DOHH2 (cell line): ENCODE data around the gene BLACAT1.

Experiments used
- H3F3A ChIP-seq: fragments of 200-600 bp; sonication (generic), shearing (Covaris generic); 2 replicates; pipeline ENCODE4 v1.6.0; 2016; ENCODE audit warnings: antibody characterized with exemption, mild to moderate bottlenecking; ENCODE audit not compliant: control insufficient read depth, insufficient read depth
- H3K27ac ChIP-seq: fragments of 200-600 bp; sonication (generic); 2 replicates; pipeline ENCODE4 v1.5.1; 2014; ENCODE audit warnings: low read depth, mild to moderate bottlenecking, low read length, moderate library complexity
- H3K27me3 ChIP-seq: fragments of 200-600 bp; sonication (generic); 2 replicates; pipeline ENCODE4 v1.6.1; 2014; ENCODE audit warnings: mild to moderate bottlenecking, low read length, mixed read lengths; ENCODE audit not compliant: control insufficient read depth
- H3K36me3 ChIP-seq: fragments of 200-600 bp; sonication (generic); 2 replicates; pipeline ENCODE4 v1.6.1; 2014; ENCODE audit warnings: mild to moderate bottlenecking, low read length, moderate library complexity, mixed read lengths; ENCODE audit not compliant: control insufficient read depth
- H3K4me1 ChIP-seq: fragments of 200-600 bp; sonication (generic); 2 replicates; pipeline ENCODE4 v1.6.1; 2014; ENCODE audit warnings: mild to moderate bottlenecking, low read length, mixed read lengths; ENCODE audit not compliant: control insufficient read depth
- H3K4me2 ChIP-seq: fragments of 200-600 bp; sonication (generic); 2 replicates; pipeline ENCODE4 v1.6.0; 2014; ENCODE audit warnings: mild to moderate bottlenecking, low read length, moderate library complexity
- H3K4me3 ChIP-seq: fragments of 200-600 bp; sonication (generic); 2 replicates; pipeline ENCODE4 v1.5.1; 2014; ENCODE audit warnings: mild to moderate bottlenecking, low read length, mixed read lengths
- H3K79me2 ChIP-seq: fragments of 200-600 bp; sonication (generic); 2 replicates; pipeline ENCODE4 v1.6.1; 2014; ENCODE audit warnings: mild to moderate bottlenecking, low read length, mixed read lengths; ENCODE audit not compliant: control insufficient read depth
- H3K9me2 ChIP-seq: fragments of 200-600 bp; sonication (generic); replicated peaks from 2 replicates; pipeline ENCODE4 v1.6.1; 2014; ENCODE audit warnings: mild to moderate bottlenecking, low read length, mixed read lengths; ENCODE audit not compliant: control insufficient read depth
- H3K9me3 ChIP-seq: fragments of 200-600 bp; sonication (generic); 2 replicates; pipeline ENCODE4 v1.6.1; 2014; ENCODE audit warnings: antibody characterized with exemption, low read length, mixed read lengths; ENCODE audit not compliant: control insufficient read depth, insufficient read depth
- H4K20me1 ChIP-seq: fragments of 200-600 bp; sonication (generic); 2 replicates; pipeline ENCODE4 v1.6.0; 2014; ENCODE audit warnings: low read depth, mild to moderate bottlenecking, antibody characterized with exemption, low read length, moderate library complexity; ENCODE audit not compliant: control insufficient read depth, insufficient read depth
- CTCF ChIP-seq: fragments of 200-600 bp; sonication (generic); IDR thresholded peaks from one replicate; pipeline ENCODE4 v1.5.1; 2014; ENCODE audit warnings: antibody characterized with exemption, mild to moderate bottlenecking, low read depth, low read length; ENCODE audit not compliant: poor library complexity, severe bottlenecking
- EZH2phosphoT487 ChIP-seq: fragments of 200-600 bp; sonication (generic); IDR thresholded peaks from 2 replicates; pipeline ENCODE4 v1.6.1; 2017; ENCODE audit warnings: borderline replicate concordance, mild to moderate bottlenecking, antibody characterized with exemption, low read length, moderate library complexity, mixed read lengths

BLACAT1 gene

GRCh38 chr1:205476648-205477047 is 20.8 kb upstream of the BLACAT1 start:
- Histone ChIP-seq H3K9me2 (no peaks in the 10 kb centered on the region), H3K27ac (no peak overlapping the region), H3F3A (no peaks in the 10 kb centered on the region), H3K4me2 (no peak overlapping the region), H3K4me3 (no peak overlapping the region), H3K27me3 (peaks cover 20% of the 10 kb centered on the region), H3K4me1 (no peaks in the 10 kb centered on the region), H3K9me3 (peaks cover 12% of the 10 kb centered on the region), H3K36me3 (no peaks in the 10 kb centered on the region), H4K20me1 (no peaks in the 10 kb centered on the region), H3K79me2 (no peaks in the 10 kb centered on the region)
- TF ChIP-seq CTCF = no peak
- TF ChIP-seq EZH2phosphoT487 = no peak

- Histone ChIP-seq H3K4me3 (no peak overlapping the region), H3F3A (no peaks in the 10 kb centered on the region), H3K36me3 (no peaks in the 10 kb centered on the region), H3K79me2 (no peaks in the 10 kb centered on the region), H3K9me2 (no peaks in the 10 kb centered on the region), H3K9me3 (peaks cover 12% of the 10 kb centered on the region), H3K4me1 (no peaks in the 10 kb centered on the region), H3K27me3 (peaks cover 16% of the 10 kb centered on the region), H4K20me1 (no peaks in the 10 kb centered on the region), H3K27ac (no peak overlapping the region), H3K4me2 (no peak overlapping the region)
- no peak for TF ChIP-seq EZH2phosphoT487
- TF ChIP-seq CTCF = no peak
Observed at GRCh38 chr1:205475855-205476254, 20.0 kb upstream of the BLACAT1 start.

- no peaks in the 10 kb centered on the region for H4K20me1 ChIP-seq
- no peak overlapping the region for H3K27ac ChIP-seq
- no peaks in the 10 kb centered on the region for H3K79me2 ChIP-seq
- no peaks in the 10 kb centered on the region for H3K4me1 ChIP-seq
- H3K27me3 ChIP-seq = peaks cover 13% of the 10 kb centered on the region
- H3K36me3 ChIP-seq = no peaks in the 10 kb centered on the region
- no peaks in the 10 kb centered on the region for H3K9me2 ChIP-seq
- peaks cover 12% of the 10 kb centered on the region for H3K9me3 ChIP-seq
- no peak overlapping the region for H3K4me3 ChIP-seq
- no peak overlapping the region for H3K4me2 ChIP-seq
- TF ChIP-seq EZH2phosphoT487 (no peak), CTCF (no peak)
- H3F3A ChIP-seq = no peaks in the 10 kb centered on the region
Observed at GRCh38 chr1:205474571-205474970, 18.7 kb upstream of the BLACAT1 start.

- no peak overlapping the region for H3K4me2 ChIP-seq
- H3K4me3 ChIP-seq = no peak overlapping the region
- no peak overlapping the region for H3K27ac ChIP-seq
- H3K4me1 ChIP-seq = no peaks in the 10 kb centered on the region
- no peaks in the 10 kb centered on the region for H3K9me2 ChIP-seq
- H4K20me1 ChIP-seq = no peaks in the 10 kb centered on the region
- H3K79me2 ChIP-seq = no peaks in the 10 kb centered on the region
- no peak for TF ChIP-seq CTCF
- H3K27me3 ChIP-seq = peaks cover 16% of the 10 kb centered on the region
- peaks cover 12% of the 10 kb centered on the region for H3K9me3 ChIP-seq
- H3F3A ChIP-seq = no peaks in the 10 kb centered on the region
- H3K36me3 ChIP-seq = no peaks in the 10 kb centered on the region
Observed at GRCh38 chr1:205473966-205474365, 18.1 kb upstream of the BLACAT1 start.
